NB4 (cell line): ENCODE results near the gene ATP13A2.
"Not testable (repeated sequence)": the region's sequence is repeated elsewhere in the genome, so short reads cannot be mapped to it uniquely, and the experiment has no call there.

Source experiments
- DNase-seq: peaks from one replicate; pipeline ENCODE4 v3.0.0; 2010; ENCODE audit warnings: low read depth
- H3K4me3 ChIP-seq: one replicate; pipeline ENCODE4 v1.5.1; 2011; ENCODE audit warnings: mild to moderate bottlenecking, low read depth, low read length, moderate library complexity
- MYC ChIP-seq: IDR thresholded peaks from 2 replicates; pipeline ENCODE4 v1.6.1; 2011; ENCODE audit warnings: low read depth, low read length
- POLR2A ChIP-seq: IDR thresholded peaks from 2 replicates; pipeline ENCODE4 v1.6.1; 2011; ENCODE audit warnings: mild to moderate bottlenecking; ENCODE audit not compliant: insufficient read length; ENCODE audit errors: extremely low read depth
- TF ChIP-seq, protein P1 (sequence below): IDR thresholded peaks from 2 replicates; pipeline ENCODE4 v1.6.1; 2011; ENCODE audit warnings: low read depth, low read length
- TF ChIP-seq, protein P2 (sequence below): IDR thresholded peaks from one replicate; pipeline ENCODE4 v1.5.1; 2012; ENCODE audit warnings: low read depth, low read length

ATP13A2 gene

GRCh38 chr1:16944038-16944437 lies 67.7 kb downstream of the ATP13A2 start:
- no peak for TF ChIP-seq POLR2A
- TF ChIP-seq, protein P1, sequence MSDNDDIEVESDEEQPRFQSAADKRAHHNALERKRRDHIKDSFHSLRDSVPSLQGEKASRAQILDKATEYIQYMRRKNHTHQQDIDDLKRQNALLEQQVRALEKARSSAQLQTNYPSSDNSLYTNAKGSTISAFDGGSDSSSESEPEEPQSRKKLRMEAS, result no peak
- TF ChIP-seq, protein P2, sequence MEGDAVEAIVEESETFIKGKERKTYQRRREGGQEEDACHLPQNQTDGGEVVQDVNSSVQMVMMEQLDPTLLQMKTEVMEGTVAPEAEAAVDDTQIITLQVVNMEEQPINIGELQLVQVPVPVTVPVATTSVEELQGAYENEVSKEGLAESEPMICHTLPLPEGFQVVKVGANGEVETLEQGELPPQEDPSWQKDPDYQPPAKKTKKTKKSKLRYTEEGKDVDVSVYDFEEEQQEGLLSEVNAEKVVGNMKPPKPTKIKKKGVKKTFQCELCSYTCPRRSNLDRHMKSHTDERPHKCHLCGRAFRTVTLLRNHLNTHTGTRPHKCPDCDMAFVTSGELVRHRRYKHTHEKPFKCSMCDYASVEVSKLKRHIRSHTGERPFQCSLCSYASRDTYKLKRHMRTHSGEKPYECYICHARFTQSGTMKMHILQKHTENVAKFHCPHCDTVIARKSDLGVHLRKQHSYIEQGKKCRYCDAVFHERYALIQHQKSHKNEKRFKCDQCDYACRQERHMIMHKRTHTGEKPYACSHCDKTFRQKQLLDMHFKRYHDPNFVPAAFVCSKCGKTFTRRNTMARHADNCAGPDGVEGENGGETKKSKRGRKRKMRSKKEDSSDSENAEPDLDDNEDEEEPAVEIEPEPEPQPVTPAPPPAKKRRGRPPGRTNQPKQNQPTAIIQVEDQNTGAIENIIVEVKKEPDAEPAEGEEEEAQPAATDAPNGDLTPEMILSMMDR, result no peak
- no peak for TF ChIP-seq MYC

DNA sequence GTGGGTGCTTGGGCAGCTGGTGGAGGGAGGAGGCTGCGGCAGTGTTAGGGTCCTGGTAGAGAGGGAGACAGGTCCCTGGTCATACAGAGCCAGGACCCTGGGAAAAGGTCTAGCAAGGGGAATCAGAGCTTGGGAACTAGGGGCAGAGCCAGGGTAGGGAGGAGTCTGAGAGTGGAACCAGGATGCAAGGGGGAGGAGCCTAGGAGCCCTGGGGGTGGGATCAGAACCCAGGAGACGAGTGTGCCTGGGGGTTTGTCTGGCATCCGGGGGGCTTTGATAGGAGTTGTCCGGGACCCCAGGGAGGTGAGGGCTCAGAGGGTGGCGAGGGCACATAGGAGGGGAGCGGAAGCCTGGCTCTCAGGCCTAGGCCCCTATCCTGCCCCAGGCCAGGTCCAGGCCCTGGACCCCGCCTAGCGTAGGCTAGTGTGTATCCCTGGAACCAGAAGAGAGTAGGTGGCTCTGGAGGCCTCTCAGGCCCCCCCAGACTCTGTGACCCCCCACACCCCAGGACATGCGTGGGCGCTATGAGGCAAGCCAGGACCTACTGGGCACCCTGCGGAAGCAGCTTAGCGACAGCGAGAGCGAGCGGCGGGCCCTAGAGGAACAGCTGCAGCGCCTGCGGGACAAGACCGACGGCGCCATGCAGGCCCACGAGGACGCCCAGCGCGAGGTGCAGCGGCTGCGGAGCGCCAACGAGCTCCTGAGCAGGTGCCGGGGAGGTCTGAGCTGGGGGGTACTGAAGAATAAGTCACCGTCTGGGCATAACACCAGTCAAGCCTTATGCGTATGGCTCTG lies 72.1 kb downstream of the ATP13A2 start:
- H3K4me3 ChIP-seq, DNase-seq: not testable (repeated sequence)

More at GRCh38 chr1:16944038-16944437, 67.7 kb downstream of the ATP13A2 start:
- no peak for DNase-seq
- H3K4me3 ChIP-seq, result no peak overlapping the region

GRCh38 chr1:16938351-16939321 lies 73.1 kb downstream of the ATP13A2 start:
- no peak overlapping the region for H3K4me3 ChIP-seq
- no peak for DNase-seq
- TF ChIP-seq, protein P1, result no peak
- TF ChIP-seq MYC (no peak), POLR2A (no peak)
- TF ChIP-seq, protein P2, result no peak

DNA sequence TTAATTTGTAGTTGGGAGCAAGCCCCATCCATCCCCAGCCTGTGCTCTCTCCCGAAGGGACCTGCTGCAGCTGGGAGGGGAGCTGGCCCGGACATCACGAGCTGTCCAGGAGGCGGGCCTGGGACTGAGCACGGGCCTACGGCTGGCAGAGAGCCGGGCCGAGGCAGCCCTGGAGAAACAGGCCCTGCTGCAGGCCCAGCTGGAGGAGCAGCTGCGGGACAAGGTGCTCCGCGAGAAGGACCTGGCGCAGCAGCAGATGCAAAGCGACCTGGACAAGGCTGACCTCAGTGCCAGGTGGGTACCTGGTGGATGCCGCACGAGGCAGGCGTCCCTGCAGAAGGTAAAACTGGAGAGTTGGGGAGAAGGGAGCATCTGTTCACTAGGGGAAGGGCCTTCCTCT lies 75.1 kb downstream of the ATP13A2 start:
- not testable (repeated sequence) for DNase-seq, H3K4me3 ChIP-seq
